ENCODE results near the gene GEMIN2.
"Not testable (repeated sequence)": the region's sequence is repeated elsewhere in the genome, so short reads cannot be mapped to it uniquely, and the experiment has no call there.

The GEMIN2 gene

GRCh38 chr14:39109893-39110715, 4.0 kb upstream of the GEMIN2 start:
- DNase-seq (ENCODE audit: low spot score): no peak

GRCh38 chr14:39113685-39114072, 444 bp upstream of the GEMIN2 start:
- no peak for DNase-seq (ENCODE audit: low spot score)

- no peak for DNase-seq (ENCODE audit: low spot score)
Observed at GRCh38 chr14:39122330-39123138, 8.4 kb downstream of the GEMIN2 start.

GRCh38 chr14:39137835-39138234, 23.7 kb downstream of the GEMIN2 start:
- not testable (repeated sequence) for DNase-seq (ENCODE audit: low spot score)

GRCh38 chr14:39138440-39138839, 24.3 kb downstream of the GEMIN2 start:
- no peak for DNase-seq (ENCODE audit: low spot score)

- no peak for DNase-seq (ENCODE audit: low spot score)
Observed at GRCh38 chr14:39140170-39140569, 26.0 kb downstream of the GEMIN2 start.

GRCh38 chr14:39141623-39142022, 27.5 kb downstream of the GEMIN2 start:
- DNase-seq (ENCODE audit: low spot score): not testable (repeated sequence)

- DNase-seq (ENCODE audit: low spot score): not testable (repeated sequence)
Observed at GRCh38 chr14:39143226-39143625, 29.1 kb downstream of the GEMIN2 start.

- DNase-seq (ENCODE audit: low spot score): no peak
Observed at GRCh38 chr14:39145266-39145966, 31.3 kb downstream of the GEMIN2 start.

GRCh38 chr14:39154594-39155189, 40.6 kb downstream of the GEMIN2 start:
- DNase-seq (ENCODE audit: low spot score): no peak

GRCh38 chr14:39157491-39157890, 43.4 kb downstream of the GEMIN2 start:
- DNase-seq (ENCODE audit: low spot score): no peak

- DNase-seq (ENCODE audit: low spot score): no peak
Observed at GRCh38 chr14:39158222-39158858, 44.2 kb downstream of the GEMIN2 start.

GRCh38 chr14:39160494-39160893, 46.4 kb downstream of the GEMIN2 start:
- DNase-seq (ENCODE audit: low spot score): no peak

GRCh38 chr14:39167797-39168320, 53.7 kb downstream of the GEMIN2 start:
- DNase-seq (ENCODE audit: low spot score): not testable (repeated sequence)

- DNase-seq (ENCODE audit: low spot score): no peak
Observed at GRCh38 chr14:39168591-39168990, 54.5 kb downstream of the GEMIN2 start.

- no peak for DNase-seq (ENCODE audit: low spot score)
Observed at GRCh38 chr14:39169541-39169900, 55.4 kb downstream of the GEMIN2 start.

GRCh38 chr14:39173198-39173597, 59.1 kb downstream of the GEMIN2 start:
- no peak for DNase-seq (ENCODE audit: low spot score)

GRCh38 chr14:39174560-39175444, 60.7 kb downstream of the GEMIN2 start, which contains the start of gene PNN:
Gene PNN, plus strand, starts transcription at chr14:39175254. Its CDS starts 26 bp downstream, at chr14:39175280.
- peak; percentile 98 for DNase-seq (ENCODE audit: low spot score)

- peak; percentile 25 for DNase-seq (ENCODE audit: low spot score)
Observed at GRCh38 chr14:39175445-39176262, 61.5 kb downstream of the GEMIN2 start.
